SH-SY5Y (cell line): ENCODE results near the gene TMEM52B.

Experiments used
- GATA2 ChIP-seq: IDR thresholded peaks from 2 replicates; pipeline ENCODE4 v1.6.1; 2011; ENCODE audit warnings: mild to moderate bottlenecking, low read depth, low read length
- GATA3 ChIP-seq: IDR thresholded peaks from 2 replicates; pipeline ENCODE4 v1.6.1; 2011; ENCODE audit warnings: low read depth, mild to moderate bottlenecking, low read length, moderate library complexity

- TF ChIP-seq GATA3 (no peak), GATA2 (no peak)
Measured at GRCh38 chr12:10153271-10154144, 25.3 kb upstream of the TMEM52B start.
